Smooth muscle cell of the pulmonary artery (primary cell): ENCODE measurements around the gene FAM209A. TPM values are rescaled to one million over a fixed set of nuclear protein-coding genes. Genes with fewer than 3 reads are reported as not detected.

Experiments used
- total RNA-seq: library from RNA; depleted of rRNA; stranded (reverse); fragments of >200 nt; gene quantifications from 2 replicates; pipeline ENCODE4 v1.2.3, GENCODE V29; 2014

FAM209A gene, protein sequence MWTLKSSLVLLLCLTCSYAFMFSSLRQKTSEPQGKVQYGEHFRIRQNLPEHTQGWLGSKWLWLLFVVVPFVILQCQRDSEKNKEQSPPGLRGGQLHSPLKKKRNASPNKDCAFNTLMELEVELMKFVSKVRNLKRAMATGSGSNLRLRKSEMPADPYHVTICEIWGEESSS
- total RNA-seq = not detected in 2 replicates

DNA sequence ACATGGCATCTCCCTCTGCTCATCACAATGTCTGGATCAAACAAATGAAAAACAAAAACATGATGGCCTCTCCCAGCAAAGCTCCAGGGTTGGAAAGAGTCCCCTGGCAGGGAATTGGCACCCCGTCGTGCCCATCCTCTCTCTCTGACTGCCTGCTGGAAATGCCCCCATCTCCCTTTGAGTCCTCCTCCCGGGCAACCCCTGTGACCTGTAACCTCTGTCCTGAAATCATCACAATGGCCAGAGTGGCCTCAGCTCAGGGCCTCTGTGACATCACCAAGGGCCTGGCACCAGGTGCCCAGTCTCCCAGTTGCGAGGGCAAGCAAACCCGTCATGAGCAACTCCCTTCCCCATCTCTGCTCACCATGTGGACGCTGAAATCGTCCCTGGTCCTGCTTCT lies at the start of gene FAM209A:
Gene FAM209A (plus strand): TSS at position 301 of the 400 bp plus-strand sequence. CDS start 65 bp downstream, at position 366.

DNA sequence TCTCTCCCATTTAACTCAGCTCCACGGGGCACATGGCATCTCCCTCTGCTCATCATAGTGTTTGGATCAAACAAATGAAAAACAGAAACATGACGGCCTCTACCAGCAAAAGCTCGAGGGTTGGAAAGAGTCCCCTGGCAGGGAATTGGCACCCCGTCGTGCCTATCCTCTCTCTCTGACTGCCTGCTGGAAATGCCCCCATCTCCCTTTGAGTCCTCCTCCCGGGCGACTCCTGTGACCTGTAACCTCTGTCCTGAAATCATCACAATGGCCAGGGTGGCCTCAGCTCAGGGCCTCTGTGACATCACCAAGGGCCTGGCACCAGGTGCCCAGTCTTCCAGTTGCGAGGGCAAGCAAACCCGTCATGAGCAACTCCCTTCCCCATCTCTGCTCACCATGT lies 8.4 kb downstream of the FAM209A start, which contains the start of gene FAM209B:
Gene FAM209B (plus strand): TSS at position 301 of the 400 bp plus-strand sequence. CDS start 96 bp downstream, at position 397.

Other genes with a start within 250 kb of the FAM209A start
- 48.2 and 51.5 TPM in 2 replicates for gene FAM210B, start 165.8 kb upstream of the FAM209A start, total RNA-seq
- gene AURKA, start 132.5 kb upstream of the FAM209A start, total RNA-seq = 6.0 and 14.5 TPM in 2 replicates
- gene CSTF1, start 132.1 kb upstream of the FAM209A start, total RNA-seq = 24.8 and 28.9 TPM in 2 replicates
- 0.23 and 0.26 TPM in 2 replicates for gene CASS4, start 112.5 kb upstream of the FAM209A start, total RNA-seq
- 71.4 and 74.5 TPM in 2 replicates for gene RTF2, start 56.1 kb upstream of the FAM209A start, total RNA-seq
- gene FAM209B, start 8.5 kb downstream of the FAM209A start, total RNA-seq = not detected in 2 replicates
- gene TFAP2C, start 104.6 kb downstream of the FAM209A start, total RNA-seq = not detected in 2 replicates